Esophagus muscularis mucosa (tissue), 3 donors: Measurements from ENCODE around the gene FAT1.

Experiments used
- CTCF ChIP-seq, 3 experiments: fragments of 200-600 bp in 2 of 3; fragments of 450-650 bp in 1 of 3; sonication (generic) in 2 of 3; IDR thresholded peaks; one replicate each; pipeline ENCODE4 v1.5.1; 2017 to 2019; ENCODE audit warnings: antibody characterized with exemption in 3 of 3, mild to moderate bottlenecking in 2 of 3, moderate library complexity in 1 of 3
- POLR2A ChIP-seq: fragments of 450-650 bp; IDR thresholded peaks from one replicate; pipeline ENCODE4 v1.6.1; 2017; ENCODE audit warnings: antibody characterized with exemption, moderate library complexity, mild to moderate bottlenecking, low read depth
- POLR2AphosphoS5 ChIP-seq, 2 donors: sonication (generic); formaldehyde crosslinking; IDR thresholded peaks; one replicate each; pipeline ENCODE4 v1.6.1; 2017; ENCODE audit warnings: antibody characterized with exemption in 2 of 2

- TF ChIP-seq CTCF (IDR thresholded peaks at IDR 0.05), result no peak
- TF ChIP-seq POLR2AphosphoS5 (IDR thresholded peaks at IDR 0.05), result no peak
- TF ChIP-seq POLR2A, result no peak
Measured at GRCh38 chr4:186739802-186740434, 16.3 kb upstream of the FAT1 start.
